SK-MEL-5 (cell line): Measurements from ENCODE around the gene TAF10. TPM values are rescaled to one million over a fixed set of nuclear protein-coding genes. Genes with fewer than 3 reads are reported as not detected.

ENCODE experiments used
- DNase-seq: peaks from one replicate; pipeline ENCODE4 v3.0.0-alpha.2; 2016; ENCODE audit warnings: low read depth, low spot score
- in situ Hi-C: cut with HindIII; loops from 2 replicates; pipeline ENCODE4 v1.10.0; 2016; ENCODE audit warnings: low sequenced_read_pairs, high pct_unique_total_duplicates, low pct_unique_long_range_greater_than_20kb
- total RNA-seq: library from RNA; depleted of rRNA; stranded (reverse); fragments of >200 nt; shearing (Covaris generic); gene quantifications from 2 replicates; pipeline ENCODE4 v1.2.3, GENCODE V29; 2014

Gene TAF10
- total RNA-seq, 1 experiment from 2014 or later: 129 TPM

DNA sequence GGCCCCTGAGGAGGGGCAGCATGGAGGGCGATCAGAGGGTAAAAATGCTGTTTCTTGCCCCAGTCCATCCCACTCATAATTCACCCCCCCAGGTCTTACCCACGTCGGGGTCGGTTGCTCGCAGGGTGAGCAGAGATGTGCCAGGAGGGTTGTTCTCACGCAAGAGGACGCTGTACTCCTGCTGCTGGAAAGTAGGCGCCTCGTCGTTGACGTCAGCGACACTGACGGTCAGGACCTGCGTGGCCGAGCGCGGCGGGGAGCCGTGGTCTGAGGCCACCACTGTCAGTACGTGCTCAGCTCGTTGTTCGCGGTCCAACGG lies 17.5 kb upstream of the TAF10 start:
- in situ Hi-C loops: no loop called here
- DNase-seq: no peak

DNA sequence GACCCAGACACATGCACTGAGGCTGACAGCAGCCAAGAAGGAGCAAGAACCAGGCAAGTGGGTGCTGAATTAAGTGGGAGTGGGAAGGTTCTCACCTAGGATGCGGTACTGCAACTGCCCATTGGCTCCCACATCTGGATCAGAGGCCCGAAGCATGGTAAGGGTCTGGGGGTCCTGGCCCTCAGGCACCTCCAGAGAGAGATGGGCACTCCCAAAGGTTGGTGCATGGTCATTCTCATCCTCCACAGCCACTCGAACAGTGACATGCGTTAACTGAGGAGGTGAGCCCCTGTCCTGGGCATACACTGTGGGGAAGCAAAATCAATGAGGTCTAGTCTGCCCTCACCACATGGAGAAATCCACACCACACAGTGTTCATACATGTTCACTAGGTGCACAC lies 16.5 kb upstream of the TAF10 start:
- no peak for DNase-seq
- in situ Hi-C loops: no loop called here

DNA sequence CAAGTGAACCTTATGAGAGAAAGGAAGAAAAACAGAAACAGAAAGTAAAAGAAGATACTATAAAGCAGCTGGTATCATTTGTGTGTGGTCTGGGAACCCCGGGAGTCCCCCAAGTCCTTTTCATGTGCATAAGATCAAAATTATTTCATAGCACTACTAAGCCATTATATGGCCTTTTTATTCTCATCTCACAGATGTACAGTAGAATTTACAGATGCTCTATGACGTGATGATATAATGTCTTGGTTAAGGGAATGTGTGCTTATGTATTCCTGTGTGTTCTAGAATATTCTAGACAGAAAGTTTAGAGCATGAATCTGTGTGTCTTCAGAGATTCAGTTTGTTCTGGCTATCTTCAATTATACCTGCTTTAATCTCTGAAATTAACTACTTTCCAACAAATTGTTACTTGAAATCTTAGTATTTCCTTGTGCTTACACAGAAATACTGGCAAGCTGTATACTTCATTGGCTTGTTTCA lies 15.8 kb upstream of the TAF10 start:
- no peak for DNase-seq
- in situ Hi-C loops: no loop called here

DNA sequence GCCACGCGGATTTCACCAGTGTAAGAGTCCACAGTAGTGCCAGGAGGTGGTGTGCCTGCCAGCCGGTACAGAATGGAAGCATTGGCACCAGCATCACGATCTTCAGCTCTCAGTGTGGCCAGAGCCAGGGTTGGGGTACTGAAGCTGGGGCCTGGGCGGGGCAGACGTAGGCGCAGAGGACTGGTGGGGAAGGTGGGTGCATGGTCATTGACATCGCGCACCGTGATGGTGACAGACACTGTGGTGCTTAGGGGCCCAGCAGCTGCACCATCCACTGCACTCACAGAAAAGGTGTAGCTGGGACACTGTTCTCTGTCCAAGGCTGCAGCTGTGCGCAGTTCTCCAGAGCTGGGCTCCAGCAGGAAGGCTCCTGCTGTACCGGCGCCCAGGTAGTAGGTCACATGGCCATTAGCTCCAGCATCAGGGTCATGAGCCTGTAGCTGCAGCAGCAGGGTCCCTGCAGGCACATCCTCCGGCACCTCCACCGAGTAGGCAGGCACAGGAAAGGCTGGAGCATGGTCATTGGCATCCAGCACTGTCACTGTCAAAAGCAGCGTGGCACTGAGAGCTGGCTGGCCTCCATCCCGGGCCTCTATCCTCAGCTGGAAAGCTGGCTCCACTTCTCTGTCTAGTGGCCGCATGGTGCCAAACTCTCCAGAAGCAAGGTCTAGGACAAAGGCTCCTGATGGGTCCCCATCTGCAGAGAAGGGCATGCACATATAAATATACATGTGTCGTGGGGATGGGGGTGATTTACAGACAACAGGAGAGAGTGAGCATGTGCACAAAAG lies 15.2 kb upstream of the TAF10 start:
- in situ Hi-C loops: no loop called here
- DNase-seq: no peak

DNA sequence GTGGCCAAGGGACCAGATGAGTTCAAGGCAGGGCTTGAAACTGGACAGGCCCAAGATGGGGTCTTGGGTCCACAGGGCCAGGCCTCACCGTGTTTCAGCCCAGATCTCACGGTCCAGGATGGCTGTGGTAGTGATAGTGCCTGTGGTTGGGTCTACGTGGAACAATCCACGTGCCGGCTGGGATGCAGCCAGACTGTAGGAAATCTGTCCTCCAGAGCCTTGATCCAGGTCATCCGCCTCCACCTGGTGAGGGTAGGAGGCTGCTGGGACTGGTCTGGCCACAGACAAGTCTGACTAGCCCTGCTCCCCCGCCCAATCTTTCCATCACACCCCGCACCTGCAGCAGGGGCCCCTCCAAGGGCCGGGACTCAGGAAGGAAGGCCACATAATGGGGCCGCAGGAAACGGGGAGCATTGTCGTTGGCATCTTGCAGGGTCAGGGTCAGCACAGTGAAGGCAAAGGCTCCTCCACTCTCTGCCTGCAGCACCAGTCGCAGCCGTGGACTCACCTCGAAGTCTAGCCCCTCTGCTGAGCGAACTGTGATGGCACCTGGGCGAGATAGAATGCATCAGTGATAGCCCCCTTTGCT lies 13.9 kb upstream of the TAF10 start:
- DNase-seq: no peak
- in situ Hi-C loops: no loop called here

DNA sequence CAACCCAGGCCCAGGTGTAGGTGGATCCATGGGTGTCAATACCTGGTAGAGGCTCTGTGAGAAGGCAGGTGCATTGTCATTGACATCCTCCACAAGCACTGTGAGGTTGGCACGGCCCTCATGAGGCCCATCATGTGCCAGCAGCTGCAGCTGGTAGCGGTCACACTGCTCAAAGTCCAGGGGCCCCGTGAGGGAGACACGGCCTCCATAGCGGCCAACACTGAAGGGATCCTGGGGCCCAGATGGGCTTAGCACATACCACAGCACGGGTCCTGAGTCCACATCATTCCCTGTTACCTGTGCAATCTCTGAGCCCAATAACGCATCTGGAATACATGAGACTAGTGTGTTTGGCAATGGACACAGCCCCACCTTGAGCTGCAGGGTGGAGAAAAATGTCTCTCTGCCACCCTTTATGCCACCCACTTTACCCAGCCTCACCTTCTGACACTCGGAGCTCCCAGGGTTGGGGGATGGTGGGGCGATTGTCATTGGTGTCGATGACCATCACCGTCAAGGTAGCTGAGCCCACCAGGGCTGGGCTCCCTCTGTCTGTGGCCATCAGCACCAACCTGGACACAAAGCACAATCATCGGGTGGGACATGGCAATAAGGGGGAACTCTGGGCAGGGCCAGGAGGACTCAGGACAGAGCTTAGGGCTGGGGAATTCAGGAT lies 13.3 kb upstream of the TAF10 start:
- DNase-seq: no peak
- in situ Hi-C loops: no loop called here

DNA sequence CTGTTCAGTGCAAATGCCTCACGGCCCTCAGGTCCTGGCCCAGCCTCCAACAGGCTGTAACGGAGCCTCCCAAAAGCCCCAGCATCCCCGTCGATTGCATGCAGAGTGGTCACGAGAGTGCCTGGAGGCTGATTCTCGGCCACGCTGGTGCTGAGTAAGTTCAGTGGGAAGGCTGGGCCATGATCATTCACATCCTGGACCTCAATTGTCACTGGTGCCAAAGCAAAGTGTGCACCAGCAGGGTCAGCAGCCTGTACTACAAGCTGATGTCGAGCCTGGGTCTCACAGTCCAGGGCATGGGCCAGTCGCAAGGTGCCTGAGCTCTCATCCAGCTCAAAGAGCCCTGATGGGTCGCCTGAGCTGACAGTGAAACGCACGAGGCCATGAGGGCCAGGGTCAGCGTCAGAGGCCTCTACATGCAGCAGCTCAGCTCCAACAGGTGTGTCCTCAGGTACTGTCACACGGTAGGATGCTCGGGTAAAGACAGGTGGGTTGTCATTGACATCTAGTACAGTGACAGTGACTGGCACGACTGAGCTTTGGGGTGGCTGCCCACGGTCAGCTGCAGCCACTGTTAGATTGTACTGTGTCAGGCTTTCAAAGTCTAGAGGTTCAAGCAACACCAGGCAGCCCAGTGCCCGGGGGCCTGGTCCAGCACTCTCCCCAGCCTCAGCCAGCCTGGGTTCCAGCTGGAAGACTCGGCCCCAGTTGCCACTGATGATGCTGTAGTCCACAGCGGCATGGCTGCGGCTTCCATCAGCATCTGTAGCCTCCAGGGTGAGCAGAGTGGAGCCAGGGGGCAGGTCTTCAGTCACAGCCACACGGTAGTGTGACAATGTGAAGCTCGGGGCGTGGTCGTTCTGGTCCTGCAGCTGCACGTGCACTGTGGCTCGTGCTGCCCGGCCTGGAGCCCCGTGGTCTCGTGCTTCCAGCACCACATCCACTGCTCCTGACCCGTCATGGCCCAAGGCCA lies 11.7 kb upstream of the TAF10 start:
- in situ Hi-C loops: no loop called here
- DNase-seq: peak; percentile 40

DNA sequence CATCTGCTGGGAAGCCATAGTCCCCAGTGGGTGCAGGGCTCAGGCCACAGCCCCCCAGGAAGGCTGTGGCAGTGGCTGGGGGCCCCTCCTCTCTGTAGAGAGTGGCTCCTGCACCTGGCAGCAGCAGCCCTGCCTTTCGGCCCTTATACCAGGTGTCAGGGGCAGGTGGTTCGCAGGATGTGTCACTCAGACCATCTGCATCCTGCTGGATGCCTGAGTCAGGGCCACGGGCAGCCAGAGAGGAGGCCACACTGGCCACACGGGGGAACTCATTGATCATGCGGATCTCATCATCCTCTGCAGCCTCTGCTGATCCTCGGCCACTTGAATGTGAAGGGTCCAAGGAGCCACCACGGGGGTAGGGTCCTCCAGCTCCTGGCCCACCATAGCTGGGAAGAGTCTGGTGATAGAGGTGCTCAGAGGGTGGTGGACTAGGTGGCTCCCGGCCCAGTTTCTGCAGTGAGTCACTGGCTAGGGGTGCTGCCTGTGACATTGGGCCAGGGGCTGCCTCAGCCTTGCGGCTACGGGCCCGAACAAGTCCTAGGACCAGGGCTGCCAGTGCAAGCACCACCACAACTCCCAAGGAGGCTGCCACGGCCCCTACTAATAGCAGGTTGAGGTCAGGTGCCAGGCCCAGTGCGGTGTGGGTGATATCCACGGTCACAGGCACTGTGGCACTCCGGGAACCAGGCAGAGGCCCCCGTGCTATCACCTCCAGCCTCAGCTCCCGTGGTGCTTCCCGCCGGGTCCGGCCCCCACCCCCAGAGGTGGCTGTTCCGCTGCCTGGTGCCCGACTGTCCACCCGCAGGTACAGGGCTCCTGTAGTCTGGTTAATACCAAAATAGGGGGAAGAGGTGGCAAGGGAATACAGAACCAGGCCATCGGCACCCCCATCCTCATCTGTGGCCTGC lies 10.5 kb upstream of the TAF10 start:
- no peak for DNase-seq
- in situ Hi-C loops: no loop called here

DNA sequence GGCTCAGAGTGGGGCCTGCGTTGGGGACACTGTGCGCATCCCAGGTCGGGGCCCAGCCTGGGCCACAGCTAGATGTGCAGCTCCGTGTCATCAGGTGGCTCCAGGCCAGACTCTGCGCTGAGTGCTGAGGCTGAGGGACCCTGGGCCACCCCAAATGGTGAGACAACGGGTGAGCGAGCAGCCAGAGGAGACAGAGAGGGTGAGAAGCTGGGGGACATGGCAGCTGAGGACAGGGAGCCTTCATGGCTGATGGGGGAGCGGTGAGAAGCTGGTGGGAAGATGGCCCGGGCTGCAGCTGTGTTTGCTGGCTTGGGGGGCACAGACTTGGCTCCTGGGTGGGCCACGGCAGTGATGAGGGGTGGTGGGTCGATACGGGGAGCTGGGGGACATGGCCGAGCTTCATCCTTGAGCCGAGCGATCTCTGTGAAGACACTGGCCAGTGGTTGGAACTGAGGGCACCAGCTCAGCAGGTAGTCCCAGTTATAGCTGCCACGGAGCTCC lies 9.7 kb upstream of the TAF10 start:
- in situ Hi-C loops: no loop called here
- DNase-seq: no peak

DNA sequence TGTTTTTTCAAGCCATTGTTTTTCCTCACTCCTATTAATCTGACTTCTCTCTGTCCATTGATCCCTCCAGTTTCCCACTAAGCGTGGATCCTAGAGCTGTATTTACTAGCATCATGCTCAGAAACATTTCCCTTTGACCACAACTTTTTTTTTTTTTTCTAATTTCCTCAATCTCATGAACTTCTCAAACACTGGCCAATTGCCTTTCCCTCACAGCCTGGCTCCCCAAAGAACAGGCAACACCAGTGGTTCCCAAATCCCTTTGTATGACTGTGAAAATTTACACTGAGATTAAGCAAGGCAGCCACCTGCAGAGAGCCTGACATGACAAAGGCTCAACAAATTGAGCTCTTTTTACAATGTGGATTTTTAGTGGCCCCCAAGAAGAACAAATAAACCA lies 8.6 kb upstream of the TAF10 start:
- DNase-seq: no peak
- in situ Hi-C loops: no loop called here

DNA sequence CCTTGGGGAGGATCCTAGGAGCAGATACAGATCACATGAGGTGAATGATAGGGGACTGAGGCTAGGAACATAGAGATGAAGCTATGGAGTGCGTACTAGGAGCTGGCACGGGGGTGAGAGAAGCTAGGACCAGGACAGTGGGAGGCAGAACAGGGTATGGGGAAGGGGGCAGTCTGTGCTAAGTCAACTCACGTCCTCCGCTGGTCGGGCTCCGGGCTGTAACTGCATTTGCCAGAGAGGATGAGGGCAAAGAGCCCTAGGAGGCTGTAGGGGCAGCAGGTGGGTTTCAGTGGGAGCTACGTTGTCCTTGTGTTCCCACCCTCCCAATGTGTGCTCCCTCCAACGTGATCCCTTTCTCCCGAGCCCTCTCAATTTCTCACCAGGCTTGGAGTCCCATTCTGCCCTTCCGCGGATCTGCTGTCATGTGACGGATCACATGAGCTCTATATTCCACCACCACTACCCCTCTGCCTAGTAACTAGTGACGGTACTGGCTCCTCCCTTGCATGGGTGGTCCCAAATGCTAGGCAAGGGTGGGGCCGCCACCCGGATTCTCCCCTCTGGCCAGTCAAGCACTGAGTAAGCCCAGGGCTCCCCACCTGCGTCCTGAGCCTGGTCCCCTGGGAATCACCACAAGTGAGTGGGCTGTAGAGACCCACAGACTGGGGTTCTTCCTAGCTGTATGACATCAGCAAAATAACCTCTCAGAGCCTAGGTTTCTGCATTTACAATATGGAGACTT lies 7.2 kb upstream of the TAF10 start, which contains the start of gene TPP1:
Gene TPP1 (minus strand): TSS at position 419 of the 742 bp plus-strand sequence. CDS start 22 bp downstream, at position 397.
- in situ Hi-C loops: no loop called here
- DNase-seq: peak; percentile 96

DNA sequence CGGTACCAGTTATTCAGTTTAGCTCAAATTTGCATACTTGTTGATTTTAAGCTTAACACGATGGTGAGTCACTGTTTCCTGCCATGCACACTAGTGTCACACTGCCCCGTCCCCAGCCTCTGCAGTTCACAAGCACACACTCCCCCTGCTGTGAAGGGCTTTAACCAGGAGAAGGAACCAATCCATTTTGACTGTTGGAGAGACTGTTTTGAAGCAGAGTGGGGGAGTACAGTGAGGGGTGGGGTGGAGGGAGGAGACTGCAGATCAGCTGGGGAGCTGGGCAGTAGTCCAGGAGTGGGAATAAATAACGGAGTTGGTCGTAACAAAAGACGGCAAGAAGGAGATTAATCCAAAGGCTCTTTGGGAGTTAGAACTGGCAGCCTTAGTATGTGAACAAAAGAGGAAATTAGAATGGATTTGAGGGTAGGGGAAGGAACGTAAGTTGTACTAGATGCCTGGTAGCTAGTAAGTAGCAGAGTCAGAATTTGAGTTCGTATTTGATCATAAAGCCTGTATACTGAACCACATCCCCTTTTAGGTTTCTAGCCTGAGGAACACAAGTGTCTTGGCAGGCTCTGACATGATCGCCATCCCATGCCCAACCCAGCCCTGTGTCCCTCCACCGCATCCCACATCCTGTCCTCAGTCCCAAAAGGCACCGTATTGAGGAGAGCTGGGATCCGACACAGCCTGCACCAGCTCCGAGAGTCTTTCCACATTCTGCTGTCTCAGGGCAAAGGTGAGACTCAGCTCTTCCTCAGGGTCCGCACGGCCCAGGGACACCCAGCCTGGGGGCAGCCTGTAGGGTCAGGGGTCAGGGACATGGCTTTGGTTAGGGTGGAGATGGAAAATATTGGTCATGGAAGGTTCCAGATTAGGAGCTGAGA lies 6.3 kb upstream of the TAF10 start:
- DNase-seq: peak; percentile 54
- in situ Hi-C loops: no loop called here

DNA sequence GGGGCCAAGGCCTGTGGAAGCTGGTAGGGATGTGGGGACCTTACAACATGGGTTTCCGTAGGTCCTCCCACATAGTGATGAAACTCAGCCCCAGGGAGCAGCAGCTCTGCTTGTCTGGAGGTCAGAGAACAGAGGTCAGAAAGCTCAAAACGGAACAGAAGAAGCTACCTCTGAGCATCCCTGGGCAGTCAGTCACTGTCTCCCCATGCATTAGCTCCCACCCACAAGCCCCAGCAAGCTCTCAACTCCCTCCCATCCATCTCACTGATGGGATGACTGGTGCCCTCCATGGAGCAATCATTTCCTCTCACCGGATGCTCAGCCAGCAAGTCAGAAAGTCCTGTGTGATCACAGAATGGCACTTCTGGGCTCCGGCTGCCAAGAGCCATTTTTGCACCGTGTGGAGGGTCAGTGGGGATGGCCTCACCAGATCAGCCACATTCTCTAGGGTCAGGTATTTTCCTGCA lies 5.3 kb upstream of the TAF10 start:
- DNase-seq: no peak
- in situ Hi-C loops: no loop called here

DNA sequence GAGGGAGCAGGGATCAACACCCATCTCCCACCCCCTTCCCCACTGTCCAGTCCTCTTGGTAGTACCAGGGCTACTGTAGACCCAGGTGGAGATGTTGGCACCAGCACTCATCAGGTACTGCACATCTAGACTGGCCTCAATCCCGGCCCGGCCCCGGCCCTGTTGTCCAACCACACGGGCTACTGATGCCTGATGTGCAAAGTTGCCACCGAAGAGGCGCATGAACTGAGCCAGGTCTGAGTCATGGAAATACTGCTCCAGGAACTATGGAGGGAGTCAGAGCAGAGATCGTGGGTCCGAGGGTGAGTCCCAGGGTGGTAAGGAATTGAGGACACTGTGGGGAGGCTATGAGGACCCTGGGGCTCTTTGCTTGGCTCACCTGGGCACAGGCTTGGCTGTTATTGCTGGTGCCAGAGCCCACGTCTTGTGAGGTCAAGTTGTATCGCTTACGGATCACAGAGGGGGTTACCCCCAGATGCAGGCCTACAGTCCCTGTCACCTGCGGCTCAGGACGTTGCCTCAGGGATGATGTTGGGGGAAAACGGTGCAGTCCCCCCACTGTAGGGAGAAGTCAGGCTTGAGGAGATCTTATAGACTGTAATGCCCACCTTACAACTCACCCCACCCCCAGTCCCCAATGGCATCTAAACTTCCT lies 4.7 kb upstream of the TAF10 start:
- in situ Hi-C loops: no loop called here

More for the DNA sequence above, 4.7 kb upstream of the TAF10 start:
- no peak for DNase-seq
